Breast epithelium (tissue), 3 donors: ENCODE data around the gene SLC26A9.

Experiments used
- POLR2A ChIP-seq: fragments of 450-650 bp; IDR thresholded peaks from one replicate; pipeline ENCODE4 v1.6.1; 2016; ENCODE audit warnings: antibody characterized with exemption, mild to moderate bottlenecking, moderate library complexity
- POLR2AphosphoS5 ChIP-seq, 3 donors: sonication (generic); formaldehyde crosslinking; IDR thresholded peaks; one replicate each; pipeline ENCODE4 v1.6.1; 2017; ENCODE audit warnings: antibody characterized with exemption in 3 of 3
- TF ChIP-seq, protein P1 (sequence below), 3 donors: fragments of 450-650 bp; IDR thresholded peaks; one replicate each; pipeline ENCODE4 v1.5.1; 2016 to 2017; ENCODE audit warnings: antibody characterized with exemption in 3 of 3, mild to moderate bottlenecking in 3 of 3, moderate library complexity in 3 of 3

DNA sequence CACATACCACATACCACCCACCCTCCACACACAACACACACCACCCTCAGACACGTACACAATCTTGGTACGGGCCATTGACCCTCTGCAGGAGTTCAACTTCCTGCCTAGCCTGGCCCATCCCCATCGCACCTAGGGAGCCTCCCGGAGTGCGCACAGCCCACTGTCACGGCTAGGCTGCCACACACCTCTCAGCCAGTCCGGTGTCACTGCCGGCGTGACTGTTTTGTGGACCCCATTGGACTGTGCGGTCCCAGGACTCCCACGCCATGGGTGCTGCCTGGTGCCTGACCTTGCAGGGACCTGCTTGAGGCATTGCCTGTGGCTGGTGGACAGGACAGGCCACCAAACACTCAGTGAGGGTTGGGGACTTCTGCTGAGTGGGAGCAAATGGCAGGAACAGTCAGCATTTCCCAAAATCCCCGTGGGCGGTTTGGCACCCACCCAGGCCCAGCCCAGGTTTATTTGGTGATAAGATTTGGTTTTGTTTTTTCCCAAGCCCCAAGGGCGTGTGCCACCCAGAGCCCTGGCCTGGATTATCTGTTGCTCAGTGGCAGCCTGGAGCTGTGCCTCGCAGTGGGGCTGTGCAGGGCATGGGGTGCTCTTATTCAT, 32.2 kb upstream of the SLC26A9 start:
- TF ChIP-seq, protein P1, sequence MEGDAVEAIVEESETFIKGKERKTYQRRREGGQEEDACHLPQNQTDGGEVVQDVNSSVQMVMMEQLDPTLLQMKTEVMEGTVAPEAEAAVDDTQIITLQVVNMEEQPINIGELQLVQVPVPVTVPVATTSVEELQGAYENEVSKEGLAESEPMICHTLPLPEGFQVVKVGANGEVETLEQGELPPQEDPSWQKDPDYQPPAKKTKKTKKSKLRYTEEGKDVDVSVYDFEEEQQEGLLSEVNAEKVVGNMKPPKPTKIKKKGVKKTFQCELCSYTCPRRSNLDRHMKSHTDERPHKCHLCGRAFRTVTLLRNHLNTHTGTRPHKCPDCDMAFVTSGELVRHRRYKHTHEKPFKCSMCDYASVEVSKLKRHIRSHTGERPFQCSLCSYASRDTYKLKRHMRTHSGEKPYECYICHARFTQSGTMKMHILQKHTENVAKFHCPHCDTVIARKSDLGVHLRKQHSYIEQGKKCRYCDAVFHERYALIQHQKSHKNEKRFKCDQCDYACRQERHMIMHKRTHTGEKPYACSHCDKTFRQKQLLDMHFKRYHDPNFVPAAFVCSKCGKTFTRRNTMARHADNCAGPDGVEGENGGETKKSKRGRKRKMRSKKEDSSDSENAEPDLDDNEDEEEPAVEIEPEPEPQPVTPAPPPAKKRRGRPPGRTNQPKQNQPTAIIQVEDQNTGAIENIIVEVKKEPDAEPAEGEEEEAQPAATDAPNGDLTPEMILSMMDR (IDR thresholded peaks at IDR 0.05) = no peak
- TF ChIP-seq POLR2A = no peak
- TF ChIP-seq POLR2AphosphoS5 (IDR thresholded peaks at IDR 0.05) = no peak
